Upper lobe of left lung (tissue), 6 donors: ENCODE data around the gene SNN. TPM values are rescaled to one million over a fixed set of nuclear protein-coding genes. Genes with fewer than 3 reads are reported as not detected.

Experiments
- ATAC-seq, 2 donors: fragments of 200-7000 bp; cut with Tn5 transposase; one replicate each; pipeline ENCODE4 v1.9.1; 2022; ENCODE audit warnings: mild to moderate bottlenecking in 2 of 2, moderate library complexity in 2 of 2; ENCODE audit not compliant: low FRiP score in 2 of 2
- DNase-seq, 2 donors: peaks; one replicate each; pipeline ENCODE4 v3.0.0-alpha.2; 2019 to 2020
- H3K27ac ChIP-seq, 4 donors: fragments of 200-600 bp; sonication (generic); one replicate each; pipeline ENCODE4 v1.5.1; 2016 to 2019
- H3K27me3 ChIP-seq, 4 donors: fragments of 200-600 bp; sonication (generic); one replicate each; pipeline ENCODE4 v1.5.1; 2017 to 2019
- H3K36me3 ChIP-seq, 4 donors: fragments of 200-600 bp; sonication (generic); one replicate each; pipeline ENCODE4 v1.5.1; 2016 to 2019
- H3K4me1 ChIP-seq, 4 donors: fragments of 200-600 bp; sonication (generic); one replicate each; pipeline ENCODE4 v1.5.1; 2018 to 2019
- H3K4me3 ChIP-seq, 4 donors: fragments of 200-600 bp; sonication (generic); one replicate each; pipeline ENCODE4 v1.5.1; 2017 to 2019; ENCODE audit warnings: mild to moderate bottlenecking in 2 of 4, moderate library complexity in 1 of 4
- H3K9me3 ChIP-seq, 4 donors: fragments of 200-600 bp; sonication (generic); one replicate each; pipeline ENCODE4 v1.5.1; 2018 to 2019
- CTCF ChIP-seq, 6 experiments: fragments of 450-650 bp in 4 of 6; fragments of 200-600 bp in 2 of 6; sonication (generic) in 2 of 6; IDR thresholded peaks; one replicate each; pipeline ENCODE4 v1.5.1; 2016 to 2019; ENCODE audit warnings: antibody characterized with exemption in 6 of 6
- EP300 ChIP-seq, 4 donors: sonication (generic); formaldehyde crosslinking; IDR thresholded peaks; one replicate each; pipeline ENCODE4 v1.5.1; 2017; ENCODE audit warnings: antibody characterized with exemption in 4 of 4, control low read depth in 2 of 4
- POLR2A ChIP-seq, 4 donors: fragments of 450-650 bp; IDR thresholded peaks; one replicate each; pipeline ENCODE4 v1.5.1; 2016 to 2017; ENCODE audit warnings: antibody characterized with exemption in 4 of 4, mild to moderate bottlenecking in 2 of 4
- POLR2AphosphoS5 ChIP-seq, 2 donors: sonication (generic); formaldehyde crosslinking; IDR thresholded peaks; one replicate each; pipeline ENCODE4 v1.5.1; 2017; ENCODE audit warnings: antibody characterized with exemption in 2 of 2
- WGBS, 2 donors: methylation state at CpG; one replicate each; pipeline ENCODE4 v1.1.5; 2017 to 2018; 5-methylcytosine and 5-hydroxymethylcytosine counted together
- total RNA-seq, 6 donors: library from RNA; depleted of rRNA in 4 of 6; stranded (reverse); fragments of >200 nt in 4 of 6; gene quantifications; one replicate each; pipeline versions ENCODE4 v1.1.0 to v1.2.1, GENCODE V29; 2016 to 2021
- donor health status: DM: no; HTN: no; CAD: no; lungs with moderate emphysema.
- donor health status: DM: no; HTN: yes; CAD: no; lungs with severe emphysema.

The SNN gene
- total RNA-seq, 6 donors from 2014 or later, result 14.7 to 29.8 (median 26.1) TPM

- TF ChIP-seq POLR2A (IDR thresholded peaks at IDR 0.05) (no peak), EP300 (IDR thresholded peaks at IDR 0.05) (no peak), POLR2AphosphoS5 (IDR thresholded peaks at IDR 0.05) (peak in 1 of 2 donors; percentile 29), CTCF (IDR thresholded peaks at IDR 0.05) (no peak)
- ATAC-seq (peak; percentile 54 to 58), DNase-seq (peak in 1 of 2 donors; percentile 80)
- Histone ChIP-seq H3K9me3 (no peaks in the 10 kb centered on the region), H3K27ac (peak overlapping the region; percentile 66 to 90 (median 86)), H3K36me3 (no peaks in the 10 kb centered on the region), H3K4me3 (peak overlapping the region; percentile 91 to 98 (median 94)), H3K27me3 (no peaks in the 10 kb centered on the region), H3K4me1 (peaks cover 36 to 57% (median 49%) of the 10 kb centered on the region in 4 donors)
- WGBS, 2 donors, result 20 to 29% methylated on average over 1 to 22 of the region's 22 CpGs
These were observed 1.3 kb downstream of the SNN start for GRCh38 chr16:11669380-11670146.

- 75% methylated on average over 15 to 27 of the region's 27 CpGs for WGBS, 2 donors
- Histone ChIP-seq H3K9me3 (no peaks in the 10 kb centered on the region), H3K27me3 (no peaks in the 10 kb centered on the region), H3K4me3 (peak overlapping the region in 2 of 4 donors; percentile 92 to 98), H3K4me1 (peaks cover 40 to 63% (median 53%) of the 10 kb centered on the region in 4 donors), H3K27ac (peak overlapping the region; percentile 66 to 90 (median 86)), H3K36me3 (peaks cover 0 to under 1% (median 0%) of the 10 kb centered on the region in 4 donors)
- TF ChIP-seq CTCF (IDR thresholded peaks at IDR 0.05), result no peak
- no peak for TF ChIP-seq EP300 (IDR thresholded peaks at IDR 0.05)
- no peak for TF ChIP-seq POLR2A (IDR thresholded peaks at IDR 0.05)
- ATAC-seq (no peak), DNase-seq (peak in 1 of 2 donors; percentile 73)
These were observed 2.2 kb downstream of the SNN start for GRCh38 chr16:11670171-11671131.

- Histone ChIP-seq H3K9me3 (no peaks in the 10 kb centered on the region), H3K27ac (peak overlapping the region in 2 of 4 donors; percentile 28 to 90), H3K4me1 (peaks cover 40 to 63% (median 53%) of the 10 kb centered on the region in 4 donors), H3K36me3 (peaks cover 0 to 9% (median 4%) of the 10 kb centered on the region in 4 donors), H3K27me3 (no peaks in the 10 kb centered on the region), H3K4me3 (no peak overlapping the region)
- TF ChIP-seq POLR2AphosphoS5 (IDR thresholded peaks at IDR 0.05) (no peak), EP300 (IDR thresholded peaks at IDR 0.05) (no peak), POLR2A (IDR thresholded peaks at IDR 0.05) (no peak), CTCF (IDR thresholded peaks at IDR 0.05) (no peak)
- DNase-seq (no peak), ATAC-seq (no peak)
- 94% methylated on average over 2 of the region's 2 CpGs; no CpG with 5 or more reads in 1 of the 2 donors for WGBS, 2 donors
These were observed 3.0 kb downstream of the SNN start for GRCh38 chr16:11671271-11671670.

GRCh38 chr16:11671676-11672075 lies 3.4 kb downstream of the SNN start:
- ATAC-seq (no peak), DNase-seq (no peak)
- Histone ChIP-seq H3K4me1 (peaks cover 40 to 63% (median 53%) of the 10 kb centered on the region in 4 donors), H3K27me3 (no peaks in the 10 kb centered on the region), H3K36me3 (peaks cover 0 to 13% (median 8%) of the 10 kb centered on the region in 4 donors), H3K27ac (peak overlapping the region in 1 of 4 donors; percentile 28), H3K4me3 (no peak overlapping the region), H3K9me3 (no peaks in the 10 kb centered on the region)
- no peak for TF ChIP-seq CTCF (IDR thresholded peaks at IDR 0.05)
- no peak for TF ChIP-seq EP300 (IDR thresholded peaks at IDR 0.05)
- no peak for TF ChIP-seq POLR2AphosphoS5 (IDR thresholded peaks at IDR 0.05)
- TF ChIP-seq POLR2A (IDR thresholded peaks at IDR 0.05), result no peak
- 89 to 100% methylated on average over 3 to 8 of the region's 8 CpGs for WGBS, 2 donors
